NT2/D1 (cell line): ENCODE results near the gene PRKAR2B.

Experiments
- SUZ12 ChIP-seq: IDR thresholded peaks from 2 replicates; pipeline ENCODE4 v1.6.1; 2011; ENCODE audit not compliant: insufficient read length, insufficient read depth; ENCODE audit errors: extremely low read depth
- YY1 ChIP-seq: IDR thresholded peaks from 2 replicates; pipeline ENCODE4 v1.6.1; 2011; ENCODE audit not compliant: insufficient read length, insufficient read depth
- ZNF274 ChIP-seq: IDR thresholded peaks from 2 replicates; pipeline ENCODE4 v1.6.1; 2011; ENCODE audit warnings: mild to moderate bottlenecking, low read depth, low read length

- TF ChIP-seq SUZ12 (no peak), ZNF274 (no peak), YY1 (no peak)
Measured at GRCh38 chr7:107029061-107029763, 15.3 kb upstream of the PRKAR2B start.
